ENCODE results near the gene PRDM16.

GRCh38 chr1:3125546-3126368 lies 56.8 kb downstream of the PRDM16 start:
- TF ChIP-seq CTCF (IDR thresholded peaks at IDR 0.05; ENCODE audit: control extremely low read depth in 1 of 3, insufficient read depth in 1 of 3, low read depth in 1 of 3, low read length in 3 of 3): no peak
- TF ChIP-seq EZH2 (IDR thresholded peaks at IDR 0.05; ENCODE audit: low read depth, low read length, severe bottlenecking): no peak
- no peak for TF ChIP-seq CREB1 (IDR thresholded peaks at IDR 0.05)
- TF ChIP-seq SRF (IDR thresholded peaks at IDR 0.05; ENCODE audit: low read depth, low read length): no peak

Data from H1 (cell line).